Trophoblast cell (in vitro differentiated cells and primary cell): ENCODE results near the gene LIF. TPM values are rescaled to one million over a fixed set of nuclear protein-coding genes. Genes with fewer than 3 reads are reported as not detected.
A peak's percentile ranks its signal among the peaks of the same experiment; 100 is the strongest.

ENCODE experiments used
- DNase-seq, 2 donors: peaks; one replicate each; pipeline ENCODE4 v3.0.0-alpha.2; 2016
- H2AFZ ChIP-seq: 2 replicates; pipeline ENCODE4 v1.6.1; 2013; ENCODE audit warnings: low read length, moderate library complexity, mild to moderate bottlenecking; ENCODE audit not compliant: insufficient read depth, poor library complexity
- H2AK5ac ChIP-seq: 2 replicates; pipeline ENCODE4 v1.6.1; 2013; ENCODE audit warnings: mild to moderate bottlenecking, low read length
- H2BK120ac ChIP-seq: 2 replicates; pipeline ENCODE4 v1.6.1; 2013; ENCODE audit warnings: low read length, mild to moderate bottlenecking, moderate library complexity; ENCODE audit not compliant: insufficient read depth, poor library complexity
- H2BK12ac ChIP-seq: 2 replicates; pipeline ENCODE4 v1.6.1; 2013; ENCODE audit warnings: mild to moderate bottlenecking, low read length, moderate library complexity
- H2BK5ac ChIP-seq: 2 replicates; pipeline ENCODE4 v1.6.1; 2013; ENCODE audit warnings: low read length, low read depth, moderate library complexity, mild to moderate bottlenecking; ENCODE audit not compliant: poor library complexity
- H3K14ac ChIP-seq: 2 replicates; pipeline ENCODE4 v1.6.1; 2013; ENCODE audit warnings: mild to moderate bottlenecking, low read length
- H3K18ac ChIP-seq: 2 replicates; pipeline ENCODE4 v1.6.1; 2013; ENCODE audit warnings: mild to moderate bottlenecking, low read length
- H3K23ac ChIP-seq: 2 replicates; pipeline ENCODE4 v1.6.1; 2013; ENCODE audit warnings: low read length
- H3K27ac ChIP-seq: 2 replicates; pipeline ENCODE4 v1.5.1; 2013; ENCODE audit warnings: low read depth, mild to moderate bottlenecking, inconsistent platforms, low read length, moderate library complexity
- H3K27me3 ChIP-seq: 2 replicates; pipeline ENCODE4 v1.6.1; 2013; ENCODE audit warnings: inconsistent platforms, mild to moderate bottlenecking, low read length, moderate library complexity; ENCODE audit not compliant: insufficient read depth
- H3K36me3 ChIP-seq, 2 experiments: 1 replicate in 1 of 2; 2 replicates in 1 of 2; pipeline ENCODE4 v1.6.1; 2013; ENCODE audit warnings: low read length in 2 of 2, mild to moderate bottlenecking in 2 of 2, moderate library complexity in 1 of 2; ENCODE audit not compliant: insufficient read depth in 2 of 2, control insufficient read depth in 1 of 2
- H3K4ac ChIP-seq: 2 replicates; pipeline ENCODE4 v1.6.1; 2013; ENCODE audit warnings: low read depth, mild to moderate bottlenecking, low read length, moderate library complexity
- H3K4me1 ChIP-seq, 2 experiments: 1 replicate in 1 of 2; 2 replicates in 1 of 2; pipeline ENCODE4 v1.6.1; 2013; ENCODE audit warnings: low read length in 2 of 2, mild to moderate bottlenecking in 2 of 2, moderate library complexity in 1 of 2; ENCODE audit not compliant: insufficient read depth in 2 of 2, control insufficient read depth in 1 of 2
- H3K4me2 ChIP-seq: 2 replicates; pipeline ENCODE4 v1.6.1; 2013; ENCODE audit warnings: inconsistent platforms, mild to moderate bottlenecking, low read length, moderate library complexity
- H3K4me3 ChIP-seq: 2 replicates; pipeline ENCODE4 v1.5.1; 2013; ENCODE audit warnings: mild to moderate bottlenecking, low read depth, low read length, inconsistent platforms
- H3K79me1 ChIP-seq: one replicate; pipeline ENCODE4 v1.6.1; 2013; ENCODE audit warnings: low read length
- H3K79me2 ChIP-seq: 2 replicates; pipeline ENCODE4 v1.6.1; 2013; ENCODE audit warnings: low read length, mild to moderate bottlenecking; ENCODE audit not compliant: control insufficient read depth, insufficient read depth, poor library complexity
- H3K9ac ChIP-seq: 2 replicates; pipeline ENCODE4 v1.6.1; 2013; ENCODE audit warnings: mild to moderate bottlenecking, low read length
- H3K9me3 ChIP-seq: 2 replicates; pipeline ENCODE4 v1.6.1; 2013; ENCODE audit warnings: low read depth, mild to moderate bottlenecking, control low read depth, inconsistent platforms, low read length; ENCODE audit not compliant: insufficient read depth
- H4K12ac ChIP-seq: 2 replicates; pipeline ENCODE4 v1.6.1; 2013; ENCODE audit warnings: low read depth, mild to moderate bottlenecking, low read length, moderate library complexity
- H4K8ac ChIP-seq: 2 replicates; pipeline ENCODE4 v1.6.1; 2013; ENCODE audit warnings: low read depth, mild to moderate bottlenecking, low read length, moderate library complexity
- H4K91ac ChIP-seq: one replicate; pipeline ENCODE4 v1.6.1; 2013; ENCODE audit warnings: low read depth, mild to moderate bottlenecking, low read length, moderate library complexity
- WGBS: extraction: QIAGEN DNeasy Blood & Tissue Kit; methylation state at CpG from one replicate; pipeline ENCODE4 v1.1.7; 2013; ENCODE audit warnings: missing lambda C conversion rate; ENCODE audit not compliant: insufficient read length, insufficient coverage; ENCODE audit errors: extremely low coverage; 5-methylcytosine and 5-hydroxymethylcytosine counted together
- polyA plus RNA-seq: library from polyadenylated mRNA; stranded (reverse); fragments of 200-250 nt; gene quantifications from 2 replicates; pipeline ENCODE4 v1.2.3, GENCODE V29; 2013

The LIF gene
- 1.2 and 1.4 TPM in 2 replicates for polyA plus RNA-seq

DNA sequence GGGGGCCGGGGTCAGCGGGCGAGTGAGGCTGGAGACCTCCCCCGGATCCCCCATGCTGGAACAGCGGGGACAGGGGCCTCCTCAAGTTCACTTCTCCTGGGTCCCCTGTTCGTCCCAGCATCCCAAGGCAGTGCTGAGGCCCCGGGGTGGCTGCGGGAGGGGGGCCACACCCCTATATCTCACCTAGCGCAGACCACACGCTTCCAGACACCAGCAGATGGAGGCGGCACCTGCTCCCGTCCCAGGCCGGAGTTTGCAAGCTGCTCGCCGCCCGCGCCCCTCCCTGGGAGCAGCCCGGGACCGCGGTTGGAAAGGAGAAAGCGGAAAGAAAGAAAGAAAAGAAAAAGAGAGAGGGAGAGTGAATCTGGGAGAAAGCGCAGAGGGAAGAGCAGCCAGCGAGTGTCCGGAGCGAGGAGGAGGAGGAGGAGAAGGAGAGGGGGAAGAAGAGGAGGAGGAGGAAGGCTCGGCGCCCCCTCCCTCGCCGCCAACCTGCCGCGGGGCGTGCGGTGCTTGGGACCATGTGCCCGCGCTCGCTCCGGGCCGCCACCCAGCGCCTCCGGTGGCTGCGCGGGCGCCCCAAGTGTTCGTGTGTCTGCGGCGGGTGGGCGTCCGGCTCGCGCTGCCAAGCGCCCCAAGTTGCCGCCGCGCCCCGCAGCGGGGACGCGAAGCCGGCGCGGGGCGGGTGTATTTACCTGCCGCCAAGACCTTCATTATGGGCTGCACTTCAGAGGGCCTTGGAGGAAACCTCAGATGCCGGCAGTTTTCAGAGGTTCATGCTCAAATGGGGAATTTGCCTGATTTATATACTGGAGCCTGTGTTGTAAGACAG is at the start of gene LIF:
TSS of gene LIF (minus strand) at position 775 of the 829 bp plus-strand sequence. CDS start at position 711, 64 bp downstream.
- H4K91ac ChIP-seq: peak within 1 kb of the TSS; percentile 96
- WGBS: no CpG with 5 or more reads among the region's 64 CpGs
- H4K8ac ChIP-seq: peak within 1 kb of the TSS; percentile 54
- peak within 1 kb of the TSS; percentile 91 for H3K18ac ChIP-seq
- no peaks in the 10 kb centered on the region for H3K79me2 ChIP-seq
- DNase-seq: no peak
- H2AK5ac ChIP-seq: peak within 1 kb of the TSS; percentile 56
- H3K9me3 ChIP-seq: peaks cover 2% of the 10 kb centered on the region
- no peak within 1 kb of the TSS for H3K27ac ChIP-seq
- peak within 1 kb of the TSS; percentile 14 for H2AFZ ChIP-seq
- no peak within 1 kb of the TSS for H3K23ac ChIP-seq
- peak within 1 kb of the TSS; percentile 38 for H3K4ac ChIP-seq
- H3K4me3 ChIP-seq: peak within 1 kb of the TSS; percentile 58
- no peak within 1 kb of the TSS for H4K12ac ChIP-seq
- peaks cover 0 to 3% of the 10 kb centered on the region in 2 experiments for H3K36me3 ChIP-seq
- H3K4me1 ChIP-seq: peaks cover 12 to 31% of the 10 kb centered on the region in 2 experiments
- H2BK120ac ChIP-seq: peak within 1 kb of the TSS; percentile 67
- H3K9ac ChIP-seq: no peak within 1 kb of the TSS
- H2BK12ac ChIP-seq: peak within 1 kb of the TSS; percentile 46
- no peaks in the 10 kb centered on the region for H3K27me3 ChIP-seq
- H2BK5ac ChIP-seq: peak within 1 kb of the TSS; percentile 61
- H3K4me2 ChIP-seq: peak within 1 kb of the TSS; percentile 78
- H3K79me1 ChIP-seq: peaks cover 18% of the 10 kb centered on the region
- peak within 1 kb of the TSS; percentile 71 for H3K14ac ChIP-seq

DNA sequence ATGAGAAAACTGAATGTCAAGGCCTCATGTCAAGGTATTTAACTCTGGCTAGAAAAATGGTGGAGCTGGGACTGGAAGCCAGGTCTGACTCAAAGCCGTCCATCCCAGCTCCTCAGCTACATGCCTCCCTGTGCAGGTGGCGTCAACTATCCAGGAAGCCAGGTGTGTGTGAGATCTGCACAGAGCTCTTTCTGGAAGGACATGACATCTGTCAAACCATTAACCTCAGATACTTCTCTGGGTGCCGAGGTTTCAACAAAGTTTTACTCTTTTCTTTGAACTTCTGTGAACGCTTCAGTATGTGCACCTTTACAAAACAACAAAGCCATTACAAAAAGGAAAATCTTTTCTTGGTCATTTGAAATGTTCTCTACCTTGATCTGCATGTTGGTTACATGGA is 49.8 kb upstream of the LIF start:
- Histone ChIP-seq H2BK120ac (no peak overlapping the region), H2BK12ac (no peak overlapping the region), H3K9me3 (no peaks in the 10 kb centered on the region), H3K4ac (no peak overlapping the region), H3K9ac (no peak overlapping the region), H4K91ac (no peak overlapping the region), H3K27ac (no peak overlapping the region), H3K14ac (no peak overlapping the region), H3K79me1 (peaks cover 24% of the 10 kb centered on the region), H2BK5ac (no peak overlapping the region), H3K4me2 (no peak overlapping the region), H2AFZ (no peak overlapping the region), H4K8ac (no peak overlapping the region), H3K79me2 (peaks cover 8% of the 10 kb centered on the region), H3K4me1 (peaks cover 26 to 40% of the 10 kb centered on the region in 2 experiments), H3K4me3 (no peak overlapping the region), H3K18ac (peak overlapping the region; percentile 33), H3K36me3 (peaks cover 88 to 89% of the 10 kb centered on the region in 2 experiments), H2AK5ac (no peak overlapping the region), H3K23ac (no peak overlapping the region), H3K27me3 (no peaks in the 10 kb centered on the region), H4K12ac (no peak overlapping the region)
- WGBS: no CpG with 5 or more reads among the region's 4 CpGs
- DNase-seq: no peak

DNA sequence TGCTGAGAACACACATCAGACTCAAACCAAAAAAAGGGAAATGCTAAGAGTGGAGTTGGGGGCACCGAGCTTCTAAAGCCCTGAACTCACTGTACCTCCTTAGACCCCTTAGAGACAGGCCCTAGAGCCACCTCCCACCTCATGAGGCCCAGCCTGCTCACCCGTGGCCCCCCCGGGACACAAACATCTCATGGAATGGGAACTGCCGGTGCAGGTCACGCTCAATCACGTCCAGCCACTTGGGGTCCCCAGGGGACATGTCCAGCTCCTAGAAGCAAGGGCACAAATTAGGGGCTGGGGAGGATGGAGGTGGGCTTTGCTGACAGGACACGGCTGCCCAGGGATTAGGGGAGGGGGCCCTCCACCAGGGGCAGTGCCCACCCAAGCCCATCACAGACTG is 49.0 kb upstream of the LIF start:
- Histone ChIP-seq H3K36me3 (peaks cover 84 to 86% of the 10 kb centered on the region in 2 experiments), H2BK120ac (no peak overlapping the region), H3K9ac (no peak overlapping the region), H2AFZ (no peak overlapping the region), H3K4me3 (no peak overlapping the region), H2BK5ac (no peak overlapping the region), H2BK12ac (no peak overlapping the region), H3K27ac (no peak overlapping the region), H3K4me1 (peaks cover 33 to 42% of the 10 kb centered on the region in 2 experiments), H3K18ac (peak overlapping the region; percentile 25), H3K79me1 (peaks cover 19% of the 10 kb centered on the region), H4K8ac (no peak overlapping the region), H3K27me3 (no peaks in the 10 kb centered on the region), H4K12ac (no peak overlapping the region), H3K14ac (no peak overlapping the region), H3K23ac (no peak overlapping the region), H2AK5ac (no peak overlapping the region), H3K4ac (peak overlapping the region; percentile 11), H3K4me2 (no peak overlapping the region), H3K79me2 (peaks cover 5% of the 10 kb centered on the region), H4K91ac (no peak overlapping the region), H3K9me3 (no peaks in the 10 kb centered on the region)
- WGBS: no CpG with 5 or more reads among the region's 7 CpGs
- DNase-seq: no peak

DNA sequence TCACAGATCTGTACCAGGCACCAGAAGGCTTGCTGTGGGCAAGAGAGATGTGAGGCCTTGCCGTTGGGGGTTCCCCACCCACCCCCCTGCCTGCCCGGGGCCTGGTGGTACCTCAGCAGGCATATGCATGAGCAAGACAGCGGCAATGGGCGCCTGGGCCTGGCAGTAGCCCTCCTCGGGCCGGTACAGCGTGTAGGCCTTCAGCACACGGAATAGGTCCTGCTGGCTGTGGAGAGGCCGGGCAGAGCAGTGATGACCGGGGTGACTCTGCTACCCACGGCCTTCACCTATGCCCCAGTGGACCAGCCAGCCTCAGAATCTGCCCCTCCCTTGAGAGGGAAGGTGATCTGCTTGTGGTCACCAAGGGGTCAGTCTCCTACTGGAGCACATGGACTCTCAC is 48.3 kb upstream of the LIF start:
- Histone ChIP-seq H2AFZ (no peak overlapping the region), H3K9ac (no peak overlapping the region)
- DNase-seq: no peak

More for the DNA sequence above, 48.3 kb upstream of the LIF start:
- Histone ChIP-seq H4K12ac (no peak overlapping the region), H3K18ac (peak overlapping the region; percentile 31), H3K4me1 (peaks cover 39 to 45% of the 10 kb centered on the region in 2 experiments), H3K27me3 (no peaks in the 10 kb centered on the region), H3K23ac (no peak overlapping the region), H2AK5ac (no peak overlapping the region), H3K4ac (no peak overlapping the region), H2BK5ac (no peak overlapping the region), H4K91ac (no peak overlapping the region), H3K14ac (no peak overlapping the region), H3K79me2 (peaks cover 5% of the 10 kb centered on the region), H3K79me1 (peaks cover 16% of the 10 kb centered on the region), H4K8ac (no peak overlapping the region), H2BK12ac (no peak overlapping the region), H3K27ac (no peak overlapping the region), H2BK120ac (no peak overlapping the region), H3K9me3 (no peaks in the 10 kb centered on the region), H3K4me3 (no peak overlapping the region), H3K36me3 (peaks cover 78 to 80% of the 10 kb centered on the region in 2 experiments), H3K4me2 (no peak overlapping the region)
- WGBS: no CpG with 5 or more reads among the region's 11 CpGs
